ENCODE results near the gene HEG1. TPM values are rescaled to one million over a fixed set of nuclear protein-coding genes. Genes with fewer than 3 reads are reported as not detected.
A peak's percentile ranks its signal among the peaks of the same experiment; 100 is the strongest.

The HEG1 gene
- polyA plus RNA-seq, 3 donors = 0.28 to 4.2 (median 0.69) TPM

- H3K4me3 Mint-ChIP-seq = no peak overlapping the region
Observed at GRCh38 chr3:125076464-125076863, 20.7 kb upstream of the HEG1 start.

GRCh38 chr3:125075738-125076137 lies 19.9 kb upstream of the HEG1 start:
- no peak for TF ChIP-seq CTCF (IDR thresholded peaks at IDR 0.05)
- Histone ChIP-seq H3K27ac (ENCODE audit: low read depth in 1 of 2, low read length in 2 of 2) (no peak overlapping the region), H3K79me2 (ENCODE audit: insufficient read depth, low read length) (no peaks in the 10 kb centered on the region), H3K9ac (ENCODE audit: insufficient read depth, low read length, poor library complexity, severe bottlenecking) (no peak overlapping the region), H3K4me3 (replicated peaks in 1 of 3; ENCODE audit: low read depth in 2 of 3, low read length in 3 of 3) (no peak overlapping the region), H3K36me3 (replicated peaks in 1 of 2; ENCODE audit: control insufficient read depth in 1 of 2, insufficient read depth in 2 of 2, low read length in 2 of 2) (no peaks in the 10 kb centered on the region), H3K4me2 (replicated peaks; ENCODE audit: extremely low read depth, low read length, poor library complexity, severe bottlenecking) (no peak overlapping the region), H4K20me1 (ENCODE audit: insufficient read depth, low read length) (no peaks in the 10 kb centered on the region), H3K9me3 (replicated peaks in 1 of 2; ENCODE audit: control insufficient read depth in 1 of 2, insufficient read depth in 1 of 2, low read length in 2 of 2) (no peaks in the 10 kb centered on the region), H3K27me3 (ENCODE audit: control insufficient read depth in 2 of 2, insufficient read depth in 2 of 2, low read length in 2 of 2) (no peaks in the 10 kb centered on the region), H3K4me1 (ENCODE audit: control insufficient read depth in 1 of 2, insufficient read depth in 2 of 2, low read length in 2 of 2) (peaks cover 7 to 16% of the 10 kb centered on the region in 2 donors), H2AFZ (ENCODE audit: insufficient read depth, low read depth, low read length, poor library complexity, severe bottlenecking) (no peak overlapping the region)
- 40% methylated on average over 1 of the region's 3 CpGs for WGBS (ENCODE audit: insufficient coverage)
- H3K4me3 Mint-ChIP-seq = no peak overlapping the region
- no peak for DNase-seq
- H3K9me3 Mint-ChIP-seq = peaks cover 0 to 3% (median 0%) of the 10 kb centered on the region in 7 donors
- intact Hi-C loops (cut with micrococcal nuclease) = no loop called here
- H3K27me3 Mint-ChIP-seq (ENCODE audit: low read depth in 3 of 3) = peaks cover 2 to 5% (median 4%) of the 10 kb centered on the region in 3 donors
- no peak overlapping the region for H3K27ac Mint-ChIP-seq
- peaks cover 18% of the 10 kb centered on the region for H3K4me1 Mint-ChIP-seq
- H3K36me3 Mint-ChIP-seq = no peaks in the 10 kb centered on the region

More at GRCh38 chr3:125076464-125076863, 20.7 kb upstream of the HEG1 start:
- Histone ChIP-seq H3K4me3 (replicated peaks in 1 of 3; ENCODE audit: low read depth in 2 of 3, low read length in 3 of 3) (no peak overlapping the region), H4K20me1 (ENCODE audit: insufficient read depth, low read length) (no peaks in the 10 kb centered on the region), H3K9ac (ENCODE audit: insufficient read depth, low read length, poor library complexity, severe bottlenecking) (no peak overlapping the region), H3K36me3 (replicated peaks in 1 of 2; ENCODE audit: control insufficient read depth in 1 of 2, insufficient read depth in 2 of 2, low read length in 2 of 2) (no peaks in the 10 kb centered on the region), H3K4me2 (replicated peaks; ENCODE audit: extremely low read depth, low read length, poor library complexity, severe bottlenecking) (no peak overlapping the region), H3K27me3 (ENCODE audit: control insufficient read depth in 2 of 2, insufficient read depth in 2 of 2, low read length in 2 of 2) (no peaks in the 10 kb centered on the region), H3K79me2 (ENCODE audit: insufficient read depth, low read length) (no peaks in the 10 kb centered on the region), H3K27ac (ENCODE audit: low read depth in 1 of 2, low read length in 2 of 2) (no peak overlapping the region), H3K4me1 (ENCODE audit: control insufficient read depth in 1 of 2, insufficient read depth in 2 of 2, low read length in 2 of 2) (peaks cover 7 to 16% of the 10 kb centered on the region in 2 donors), H2AFZ (ENCODE audit: insufficient read depth, low read depth, low read length, poor library complexity, severe bottlenecking) (no peak overlapping the region), H3K9me3 (replicated peaks in 1 of 2; ENCODE audit: control insufficient read depth in 1 of 2, insufficient read depth in 1 of 2, low read length in 2 of 2) (no peaks in the 10 kb centered on the region)
- no peak for TF ChIP-seq CTCF (IDR thresholded peaks at IDR 0.05)
- Mint-ChIP-seq H3K36me3 (no peaks in the 10 kb centered on the region), H3K27ac (peak overlapping the region in 1 of 7 donors; percentile 50), H3K27me3 (ENCODE audit: low read depth in 3 of 3) (peaks cover 2 to 6% (median 5%) of the 10 kb centered on the region in 3 donors), H3K9me3 (peaks cover 0 to 3% (median 0%) of the 10 kb centered on the region in 7 donors), H3K4me1 (peaks cover 18% of the 10 kb centered on the region)
- WGBS (ENCODE audit: insufficient coverage) = no CpG with 5 or more reads among the region's 1 CpG
- DNase-seq = no peak
- intact Hi-C loops (cut with micrococcal nuclease) = no loop called here

Data from CD14-positive monocyte (primary cell).